ENCODE data around the gene TNS3.

The TNS3 gene

GRCh38 chr7:47424523-47424922 lies 157.4 kb downstream of the TNS3 start:
- no peak overlapping the region for H3K4me3 ChIP-seq (ENCODE audit: low read depth, low read length)
- DNase-seq (ENCODE audit: low read depth): no peak

DNA sequence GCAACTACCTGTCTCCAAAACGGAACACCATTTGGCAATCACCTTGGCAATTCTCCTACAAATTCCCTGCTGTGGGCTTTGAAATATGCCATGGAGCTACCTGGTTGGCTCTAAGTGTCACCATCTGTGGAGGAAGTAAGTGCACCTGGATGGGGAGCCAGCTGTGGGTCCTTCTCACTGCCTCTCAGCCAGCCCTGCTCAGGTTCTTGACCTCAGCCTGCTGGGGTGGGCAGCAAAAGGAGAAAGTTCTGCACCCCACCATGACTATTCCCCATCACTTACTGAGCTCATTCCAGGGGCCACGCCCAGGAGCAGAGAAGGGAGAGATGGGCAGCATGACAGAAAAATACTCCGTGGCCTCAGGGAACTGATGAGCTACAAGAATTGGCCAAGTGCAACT lies 158.7 kb downstream of the TNS3 start:
- DNase-seq (ENCODE audit: low read depth): no peak
- H3K4me3 ChIP-seq (ENCODE audit: low read depth, low read length): no peak overlapping the region

GRCh38 chr7:47422611-47423010 lies 159.3 kb downstream of the TNS3 start:
- DNase-seq (ENCODE audit: low read depth): no peak
- H3K4me3 ChIP-seq (ENCODE audit: low read depth, low read length): no peak overlapping the region

- no peak overlapping the region for H3K4me3 ChIP-seq (ENCODE audit: low read depth, low read length)
- DNase-seq (ENCODE audit: low read depth): no peak
These were observed 160.5 kb downstream of the TNS3 start for GRCh38 chr7:47421456-47421855.

DNA sequence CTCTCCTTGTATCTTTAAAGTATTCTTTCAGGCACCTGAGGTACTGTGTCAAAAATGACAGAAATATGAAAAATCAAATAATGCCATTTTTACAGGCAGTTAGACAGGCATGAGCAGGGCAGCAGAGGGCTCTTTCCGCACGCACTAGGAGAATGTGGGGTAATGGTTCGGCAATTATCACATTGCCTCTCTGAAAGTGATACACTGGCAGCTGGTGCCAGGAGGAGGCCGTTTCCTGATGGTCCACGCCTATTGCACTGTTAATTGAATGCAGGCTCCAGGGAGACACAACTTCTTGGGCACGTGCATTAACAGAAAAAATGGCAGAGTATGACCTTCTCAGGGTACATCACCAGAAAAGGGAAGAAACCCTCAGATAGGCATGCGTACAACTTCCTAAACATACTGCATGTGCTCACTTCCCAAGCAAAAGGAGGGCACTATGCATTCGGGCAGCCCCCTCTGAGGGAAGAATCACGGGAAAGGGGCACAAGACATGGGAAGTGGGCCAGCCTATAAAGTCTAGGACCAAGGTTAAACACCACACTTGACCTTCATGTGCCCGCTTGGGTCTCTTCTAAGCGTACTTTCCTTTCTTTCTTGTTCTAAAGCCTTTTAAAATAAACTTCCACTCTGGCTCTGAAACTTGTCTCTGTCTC lies 161.7 kb downstream of the TNS3 start:
- DNase-seq (ENCODE audit: low read depth): no peak

DNA sequence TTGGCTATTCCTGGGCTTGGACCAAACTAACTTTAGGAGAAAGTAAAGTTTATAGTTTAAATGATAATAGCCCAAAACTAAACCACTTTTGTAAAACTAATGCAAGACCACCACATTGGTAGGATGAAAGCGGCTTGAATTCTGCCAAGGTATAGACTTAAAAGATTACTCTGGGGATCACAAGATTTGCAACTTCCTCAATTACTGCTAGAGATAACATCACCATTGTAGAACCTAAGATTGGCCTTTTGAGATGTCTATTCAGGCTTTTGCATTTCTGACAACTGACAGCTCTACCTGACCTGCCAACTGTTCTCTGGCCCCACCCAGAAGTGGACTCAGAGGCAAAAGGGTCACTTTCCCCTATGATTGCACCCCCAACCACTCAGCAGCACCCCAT lies 162.4 kb downstream of the TNS3 start:
- no peak for DNase-seq (ENCODE audit: low read depth)

More for the DNA sequence above, 161.7 kb downstream of the TNS3 start:
- H3K4me3 ChIP-seq (ENCODE audit: low read depth, low read length): no peak overlapping the region

GRCh38 chr7:47418601-47419309 lies 163.2 kb downstream of the TNS3 start:
- peak; percentile 76 for DNase-seq (ENCODE audit: low read depth)
- H3K4me3 ChIP-seq (ENCODE audit: low read depth, low read length): no peak overlapping the region

More for the DNA sequence above, 162.4 kb downstream of the TNS3 start:
- no peak overlapping the region for H3K4me3 ChIP-seq (ENCODE audit: low read depth, low read length)

DNA sequence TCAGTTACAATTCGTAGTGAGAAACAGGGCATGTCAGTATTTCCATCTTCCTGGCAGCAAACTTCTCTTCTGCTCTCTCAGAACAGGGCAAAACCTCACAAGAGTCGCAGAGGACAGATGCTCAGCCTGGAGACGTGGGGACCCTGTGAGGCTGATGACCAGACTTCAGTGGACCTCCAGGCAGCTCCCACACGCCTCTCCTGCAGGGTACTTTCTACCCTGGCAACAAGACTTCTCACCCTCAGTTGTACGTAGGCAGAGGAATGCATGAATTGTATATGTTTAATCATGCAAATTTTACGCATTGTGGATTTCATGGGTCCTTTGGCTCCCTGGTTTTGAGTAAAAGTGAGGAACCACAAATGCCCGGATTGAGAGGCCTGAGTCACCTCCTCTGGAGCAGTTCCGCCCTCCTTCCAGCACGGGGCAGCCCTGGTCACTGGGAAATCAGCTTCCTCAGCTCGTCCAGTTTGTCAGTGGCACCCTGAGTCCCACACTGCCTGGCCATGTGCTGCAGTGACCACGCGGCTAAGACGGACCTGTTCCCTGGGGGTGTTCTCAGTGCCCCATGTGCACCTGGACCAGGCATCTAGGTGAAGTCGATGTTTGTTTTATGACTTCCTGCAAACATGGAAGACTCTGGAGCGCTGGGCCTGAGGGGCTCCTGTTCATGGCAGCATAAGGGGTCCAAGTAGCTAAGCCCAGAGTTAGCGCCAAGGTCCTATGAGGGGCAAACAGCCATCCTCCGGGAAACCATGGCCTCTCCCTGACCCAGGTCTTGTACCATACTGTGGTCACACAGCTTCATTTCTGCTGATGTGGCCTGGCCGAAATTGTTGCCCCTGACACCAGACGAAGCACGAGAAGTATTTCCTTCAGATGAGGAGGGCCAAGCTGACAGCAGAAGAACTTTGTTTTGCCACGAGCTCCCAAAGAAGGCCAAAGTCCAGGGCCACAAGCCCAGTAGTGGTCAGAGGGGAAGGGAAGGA lies 165.1 kb downstream of the TNS3 start:
- no peak for DNase-seq (ENCODE audit: low read depth)
- no peak overlapping the region for H3K4me3 ChIP-seq (ENCODE audit: low read depth, low read length)

DNA sequence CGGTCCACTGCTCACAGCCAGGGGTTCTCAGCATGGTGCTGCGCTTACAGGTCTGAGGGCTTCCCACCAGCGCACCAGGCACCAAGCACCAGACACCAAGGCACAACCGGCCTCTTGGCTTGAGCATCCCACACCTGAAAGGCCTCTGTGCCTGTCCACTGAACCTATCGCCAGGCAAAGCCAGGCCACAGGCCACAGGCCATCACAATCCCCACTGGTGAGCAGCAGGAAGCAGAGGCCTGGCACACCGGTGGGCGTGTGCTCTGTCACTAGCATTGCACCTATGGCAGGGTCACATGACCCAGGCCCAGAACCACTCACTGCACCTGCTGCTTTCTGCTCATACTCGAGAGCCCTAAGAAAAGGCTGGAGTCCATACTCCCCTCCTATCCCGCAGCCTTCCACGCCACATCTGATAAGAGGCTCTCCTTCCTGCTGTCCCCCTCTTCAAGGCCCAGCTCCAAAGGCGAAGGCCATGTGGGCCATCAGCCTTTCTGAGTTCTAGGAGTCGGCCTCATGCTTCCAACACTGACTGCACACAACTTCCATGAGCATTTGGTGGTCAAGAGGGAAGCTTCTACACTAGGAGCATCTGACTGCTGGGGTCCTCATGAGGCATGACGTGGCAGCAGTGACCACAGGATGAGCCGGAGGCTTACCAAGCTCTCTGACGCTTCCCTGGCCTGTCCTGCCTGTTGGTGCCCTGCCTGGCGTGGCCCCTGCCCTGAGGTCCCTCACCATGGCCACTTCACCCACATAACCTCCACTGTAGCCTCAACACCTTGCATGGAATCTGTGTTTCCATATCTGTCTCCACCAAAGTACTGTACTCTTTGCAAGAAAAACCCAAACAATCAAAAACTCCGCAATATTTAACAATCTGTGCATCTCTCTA lies 166.3 kb downstream of the TNS3 start:
- DNase-seq (ENCODE audit: low read depth): no peak
- H3K4me3 ChIP-seq (ENCODE audit: low read depth, low read length): no peak overlapping the region

- no peak overlapping the region for H3K4me3 ChIP-seq (ENCODE audit: low read depth, low read length)
- DNase-seq (ENCODE audit: low read depth): no peak
These were observed 167.3 kb downstream of the TNS3 start for GRCh38 chr7:47414342-47415317.

DNA sequence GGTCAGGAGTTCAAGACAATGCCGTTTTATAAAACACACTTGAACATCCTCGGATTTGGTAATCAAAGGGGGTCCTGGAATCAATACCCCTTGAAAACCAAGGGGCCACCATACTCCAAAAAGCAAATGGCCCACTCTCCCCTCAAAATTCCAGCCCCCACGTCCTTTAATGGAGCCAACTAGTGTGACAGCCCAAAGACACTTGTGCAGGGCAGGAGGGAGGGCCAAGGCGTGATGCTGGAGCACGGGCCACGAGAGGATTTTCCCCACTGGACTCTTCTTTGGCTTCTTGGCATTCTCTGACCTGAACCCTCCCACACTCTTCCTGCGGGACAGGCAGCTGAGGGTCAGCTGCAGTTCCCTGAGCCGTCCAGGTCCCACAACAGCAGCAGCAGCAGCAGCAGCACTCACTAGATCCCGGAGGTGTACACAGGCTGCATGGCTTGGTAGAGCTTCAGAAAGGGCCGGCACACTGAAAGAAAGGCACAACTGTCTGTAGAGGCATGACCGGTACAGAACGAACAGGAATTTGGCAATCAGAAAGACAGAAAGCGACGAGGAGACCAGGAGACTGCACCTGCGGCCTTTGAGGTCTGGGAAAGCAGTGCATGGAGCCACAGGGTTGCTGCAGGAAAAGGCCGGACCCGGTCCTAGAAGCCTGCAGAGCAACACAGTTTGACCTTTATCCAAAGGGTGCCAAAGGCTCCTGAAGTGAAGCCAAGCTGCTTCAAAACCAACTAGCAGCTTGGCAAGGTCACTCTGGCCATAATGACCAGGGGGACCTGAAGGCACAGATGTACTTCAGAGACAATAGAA lies 168.2 kb downstream of the TNS3 start:
- no peak for DNase-seq (ENCODE audit: low read depth)

DNA sequence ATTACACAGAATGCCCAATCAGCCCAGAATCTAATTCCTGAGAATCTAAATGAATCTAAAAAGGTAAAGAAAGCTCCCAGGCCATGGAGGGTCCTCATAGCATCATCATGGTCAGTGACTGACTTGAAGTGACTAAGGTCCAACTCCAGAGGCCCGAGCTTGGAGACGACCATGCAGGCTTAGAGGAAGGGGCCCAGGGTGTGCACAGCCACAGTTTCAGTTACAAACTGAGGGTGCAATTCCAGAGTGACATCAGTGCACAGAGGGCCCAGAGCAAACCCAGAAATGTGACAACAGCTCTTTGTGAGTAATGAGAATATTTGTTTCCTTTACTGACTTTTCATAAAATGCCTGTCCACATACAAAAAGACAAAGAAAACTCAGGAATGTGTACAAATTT lies 170.0 kb downstream of the TNS3 start:
- no peak overlapping the region for H3K4me3 ChIP-seq (ENCODE audit: low read depth, low read length)
- DNase-seq (ENCODE audit: low read depth): no peak

More for the DNA sequence above, 168.2 kb downstream of the TNS3 start:
- H3K4me3 ChIP-seq (ENCODE audit: low read depth, low read length): no peak overlapping the region

DNA sequence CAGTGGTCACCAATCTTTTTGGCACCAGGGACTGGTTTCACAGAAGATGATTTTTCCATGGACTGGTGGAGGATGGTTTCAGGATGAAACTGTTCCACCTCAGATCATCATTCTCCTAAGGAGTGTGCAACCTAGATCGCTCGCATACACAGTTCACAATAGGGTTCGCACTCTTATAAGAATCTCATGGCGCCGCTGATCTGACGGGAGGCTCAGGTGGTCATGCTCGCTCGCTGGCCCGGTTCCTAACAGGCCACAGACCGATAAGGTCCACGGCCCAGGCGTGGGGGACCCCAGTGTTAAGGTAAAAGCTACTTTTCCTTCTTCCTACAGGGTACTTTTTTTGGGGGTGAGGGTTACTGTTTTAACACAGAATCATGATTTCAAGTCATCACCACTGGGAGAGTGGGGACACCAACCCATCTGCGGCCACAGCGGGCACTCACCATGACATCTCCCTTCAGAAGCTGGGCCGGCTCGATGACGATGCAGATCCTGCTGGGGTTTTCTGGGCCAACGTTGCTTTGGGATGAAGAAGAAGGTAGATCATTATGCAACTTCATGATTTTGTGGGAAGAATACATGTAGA lies 170.5 kb downstream of the TNS3 start:
- no peak for DNase-seq (ENCODE audit: low read depth)
- H3K4me3 ChIP-seq (ENCODE audit: low read depth, low read length): no peak overlapping the region

DNA sequence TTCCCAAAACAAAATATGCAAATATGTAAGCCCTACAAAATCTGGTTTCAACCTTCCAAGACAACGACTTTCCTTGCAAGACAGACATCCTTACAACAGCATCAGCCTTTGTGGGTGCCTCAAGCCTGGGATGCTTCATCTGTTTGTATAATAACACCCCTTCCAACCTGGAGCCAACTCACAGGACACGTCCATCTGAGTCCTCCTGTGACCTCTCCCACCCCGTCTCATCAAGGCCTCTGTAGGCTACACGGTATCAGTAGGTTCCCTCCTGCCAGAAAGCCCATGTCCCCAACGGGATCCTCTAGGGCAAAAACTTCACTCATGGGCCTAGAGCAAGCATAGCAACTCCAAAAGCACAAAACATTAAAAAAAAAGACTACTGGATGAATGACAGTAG lies 173.2 kb downstream of the TNS3 start:
- H3K4me3 ChIP-seq (ENCODE audit: low read depth, low read length): no peak overlapping the region
- no peak for DNase-seq (ENCODE audit: low read depth)

GRCh38 chr7:47407821-47408674 lies 173.9 kb downstream of the TNS3 start:
- DNase-seq (ENCODE audit: low read depth): no peak

GRCh38 chr7:47407136-47407535 lies 174.8 kb downstream of the TNS3 start:
- DNase-seq (ENCODE audit: low read depth): no peak
- no peak overlapping the region for H3K4me3 ChIP-seq (ENCODE audit: low read depth, low read length)

More at GRCh38 chr7:47407821-47408674, 173.9 kb downstream of the TNS3 start:
- no peak overlapping the region for H3K4me3 ChIP-seq (ENCODE audit: low read depth, low read length)
